Thyroid gland (tissue), 4 donors: ENCODE data around the gene LCNL1.

Experiments used
- POLR2A ChIP-seq, 2 donors: fragments of 450-650 bp; IDR thresholded peaks; one replicate each; pipeline ENCODE4 v1.6.1; 2017; ENCODE audit warnings: antibody characterized with exemption in 2 of 2, mild to moderate bottlenecking in 2 of 2, moderate library complexity in 1 of 2
- TF ChIP-seq, protein P1 (sequence below), 6 experiments: fragments of 200-600 bp in 3 of 6; fragments of 450-650 bp in 3 of 6; sonication (generic) in 3 of 6; IDR thresholded peaks; one replicate each; pipeline ENCODE4 v1.5.1; 2016 to 2019; ENCODE audit warnings: antibody characterized with exemption in 6 of 6, mild to moderate bottlenecking in 2 of 6, inconsistent platforms in 1 of 6, moderate library complexity in 1 of 6

DNA sequence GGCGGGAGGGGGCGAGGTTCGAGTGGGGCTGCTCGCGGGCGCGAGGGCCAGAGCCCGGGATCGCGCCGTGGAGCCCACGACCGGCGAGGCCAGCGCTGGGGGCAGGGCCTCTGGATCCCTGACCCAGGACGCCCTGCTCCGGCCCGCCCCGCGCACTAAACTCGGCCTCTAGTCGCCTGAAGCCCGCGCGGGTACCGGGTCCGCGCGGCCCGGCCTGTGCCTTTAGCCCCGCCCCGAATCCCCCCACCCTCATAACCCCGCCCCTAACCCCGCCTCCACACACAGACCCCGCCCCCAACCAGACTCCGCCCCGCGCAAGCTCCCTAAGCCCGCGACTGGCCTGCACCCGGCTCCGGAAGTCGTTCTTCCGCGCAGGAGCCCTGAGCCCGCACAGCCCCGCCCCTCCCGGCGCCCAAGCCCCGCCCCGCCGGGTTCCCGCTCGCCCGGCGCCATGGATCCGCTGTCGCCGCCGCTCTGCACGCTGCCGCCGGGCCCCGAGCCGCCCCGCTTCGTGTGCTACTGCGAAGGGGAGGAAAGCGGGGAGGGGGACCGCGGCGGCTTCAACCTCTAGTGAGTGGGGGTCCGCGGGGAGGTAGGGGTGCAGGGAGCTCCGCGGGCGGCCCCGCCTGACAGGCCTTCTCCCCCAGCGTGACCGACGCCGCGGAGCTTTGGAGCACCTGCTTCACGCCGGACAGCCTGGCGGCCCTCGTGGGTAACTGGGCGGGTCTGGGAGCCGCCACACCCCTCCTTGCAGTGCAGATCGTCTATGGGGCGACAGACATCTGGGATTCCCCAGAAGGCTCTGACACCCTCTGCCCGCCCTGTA lies 9.4 kb downstream of the LCNL1 start, which contains the start of gene PAXX:
- TF ChIP-seq, protein P1, sequence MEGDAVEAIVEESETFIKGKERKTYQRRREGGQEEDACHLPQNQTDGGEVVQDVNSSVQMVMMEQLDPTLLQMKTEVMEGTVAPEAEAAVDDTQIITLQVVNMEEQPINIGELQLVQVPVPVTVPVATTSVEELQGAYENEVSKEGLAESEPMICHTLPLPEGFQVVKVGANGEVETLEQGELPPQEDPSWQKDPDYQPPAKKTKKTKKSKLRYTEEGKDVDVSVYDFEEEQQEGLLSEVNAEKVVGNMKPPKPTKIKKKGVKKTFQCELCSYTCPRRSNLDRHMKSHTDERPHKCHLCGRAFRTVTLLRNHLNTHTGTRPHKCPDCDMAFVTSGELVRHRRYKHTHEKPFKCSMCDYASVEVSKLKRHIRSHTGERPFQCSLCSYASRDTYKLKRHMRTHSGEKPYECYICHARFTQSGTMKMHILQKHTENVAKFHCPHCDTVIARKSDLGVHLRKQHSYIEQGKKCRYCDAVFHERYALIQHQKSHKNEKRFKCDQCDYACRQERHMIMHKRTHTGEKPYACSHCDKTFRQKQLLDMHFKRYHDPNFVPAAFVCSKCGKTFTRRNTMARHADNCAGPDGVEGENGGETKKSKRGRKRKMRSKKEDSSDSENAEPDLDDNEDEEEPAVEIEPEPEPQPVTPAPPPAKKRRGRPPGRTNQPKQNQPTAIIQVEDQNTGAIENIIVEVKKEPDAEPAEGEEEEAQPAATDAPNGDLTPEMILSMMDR (IDR thresholded peaks at IDR 0.05) = peak in 1 of 6 experiments; percentile 12
- peak in 1 of 2 donors; percentile 53 for TF ChIP-seq POLR2A (IDR thresholded peaks at IDR 0.05)
